Mucosa of descending colon (tissue), 3 donors: ENCODE results near the gene CNIH3. TPM values are rescaled to one million over a fixed set of nuclear protein-coding genes. Genes with fewer than 3 reads are reported as not detected.

ENCODE experiments used
- ATAC-seq: fragments of 200-7000 bp; cut with Tn5 transposase; one replicate; pipeline ENCODE4 v1.9.1; 2020; ENCODE audit warnings: mild to moderate bottlenecking, moderate library complexity
- DNase-seq, 3 donors: peaks; one replicate each; pipeline ENCODE4 v3.0.0-alpha.2; 2020
- H3K36me3 ChIP-seq: fragments of 200-600 bp; one replicate; pipeline ENCODE4 v1.8.0; 2021; ENCODE audit warnings: low read depth, mild to moderate bottlenecking
- H3K4me1 ChIP-seq: fragments of 200-600 bp; one replicate; pipeline ENCODE4 v1.8.0; 2021; ENCODE audit warnings: low read depth, mild to moderate bottlenecking
- H3K4me3 ChIP-seq: fragments of 200-600 bp; one replicate; pipeline ENCODE4 v1.8.0; 2021; ENCODE audit warnings: mild to moderate bottlenecking
- H3K9me3 ChIP-seq: fragments of 200-600 bp; one replicate; pipeline ENCODE4 v1.8.0; 2021; ENCODE audit warnings: mild to moderate bottlenecking
- intact Hi-C, 2 donors: fragments of 100-400 bp; cut with DNase I in 1 of 2; cut with micrococcal nuclease in 1 of 2; formaldehyde crosslinking; loops; one replicate each; pipeline versions ENCODE4 v1.11.0 to v1.11.1; 2022; cut with DNase I, micrococcal nuclease
- total RNA-seq, 3 donors: library from RNA; stranded (reverse); fragmentation: NEBNext Ultra II Directional in 2 of 3; extraction: Animal tissue kit (Norgen Biotek cat#: 25700) in 2 of 3; gene quantifications; one replicate each; pipeline versions ENCODE4 v1.2.1 to v1.2.4, GENCODE V29; 2021 to 2023
- TF ChIP-seq, protein P1 (sequence below): fragments of 200-600 bp; IDR thresholded peaks from one replicate; pipeline ENCODE4 v1.8.0; 2022; ENCODE audit warnings: antibody characterized with exemption, mild to moderate bottlenecking
- donor health status: DM: no; HTN: no; CAD: no; lungs with moderate emphysema.
- donor health status: DM: no; HTN: no; CAD: no.
- donor health status: DM: no; HTN: yes; CAD: no.

The CNIH3 gene
- total RNA-seq, 3 donors from 2014 or later = 1.0 to 2.5 (median 1.1) TPM

- DNase-seq (no peak), ATAC-seq (peak; percentile 6)
- no peaks in the 10 kb centered on the region for H3K9me3 ChIP-seq
- H3K36me3 ChIP-seq = no peaks in the 10 kb centered on the region
- TF ChIP-seq, protein P1, sequence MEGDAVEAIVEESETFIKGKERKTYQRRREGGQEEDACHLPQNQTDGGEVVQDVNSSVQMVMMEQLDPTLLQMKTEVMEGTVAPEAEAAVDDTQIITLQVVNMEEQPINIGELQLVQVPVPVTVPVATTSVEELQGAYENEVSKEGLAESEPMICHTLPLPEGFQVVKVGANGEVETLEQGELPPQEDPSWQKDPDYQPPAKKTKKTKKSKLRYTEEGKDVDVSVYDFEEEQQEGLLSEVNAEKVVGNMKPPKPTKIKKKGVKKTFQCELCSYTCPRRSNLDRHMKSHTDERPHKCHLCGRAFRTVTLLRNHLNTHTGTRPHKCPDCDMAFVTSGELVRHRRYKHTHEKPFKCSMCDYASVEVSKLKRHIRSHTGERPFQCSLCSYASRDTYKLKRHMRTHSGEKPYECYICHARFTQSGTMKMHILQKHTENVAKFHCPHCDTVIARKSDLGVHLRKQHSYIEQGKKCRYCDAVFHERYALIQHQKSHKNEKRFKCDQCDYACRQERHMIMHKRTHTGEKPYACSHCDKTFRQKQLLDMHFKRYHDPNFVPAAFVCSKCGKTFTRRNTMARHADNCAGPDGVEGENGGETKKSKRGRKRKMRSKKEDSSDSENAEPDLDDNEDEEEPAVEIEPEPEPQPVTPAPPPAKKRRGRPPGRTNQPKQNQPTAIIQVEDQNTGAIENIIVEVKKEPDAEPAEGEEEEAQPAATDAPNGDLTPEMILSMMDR = no peak
- H3K4me3 ChIP-seq = no peak overlapping the region
- intact Hi-C loops = no loop called here
- H3K4me1 ChIP-seq = peaks cover 19% of the 10 kb centered on the region
Measured at GRCh38 chr1:224789311-224789710, 173.2 kb downstream of the CNIH3 start.

Other genes with a start within 250 kb of the CNIH3 start
- gene WDR26, start 181.5 kb upstream of the CNIH3 start, total RNA-seq = 10 to 100 TPM; 64.4 to 86.3 (median 67.4) TPM